GM10266 (cell line): ENCODE results near the gene PYROXD2.

ENCODE experiments used
- DNase-seq: peaks from one replicate; pipeline ENCODE4 v3.0.0; 2012; ENCODE audit errors: extremely low spot score
- TF ChIP-seq, protein P1 (sequence below): IDR thresholded peaks from 2 replicates; pipeline ENCODE4 v1.5.1; 2012; ENCODE audit warnings: mild to moderate bottlenecking, low read depth; ENCODE audit not compliant: control insufficient read depth, insufficient read depth; ENCODE audit errors: missing control alignments

The PYROXD2 gene

DNA sequence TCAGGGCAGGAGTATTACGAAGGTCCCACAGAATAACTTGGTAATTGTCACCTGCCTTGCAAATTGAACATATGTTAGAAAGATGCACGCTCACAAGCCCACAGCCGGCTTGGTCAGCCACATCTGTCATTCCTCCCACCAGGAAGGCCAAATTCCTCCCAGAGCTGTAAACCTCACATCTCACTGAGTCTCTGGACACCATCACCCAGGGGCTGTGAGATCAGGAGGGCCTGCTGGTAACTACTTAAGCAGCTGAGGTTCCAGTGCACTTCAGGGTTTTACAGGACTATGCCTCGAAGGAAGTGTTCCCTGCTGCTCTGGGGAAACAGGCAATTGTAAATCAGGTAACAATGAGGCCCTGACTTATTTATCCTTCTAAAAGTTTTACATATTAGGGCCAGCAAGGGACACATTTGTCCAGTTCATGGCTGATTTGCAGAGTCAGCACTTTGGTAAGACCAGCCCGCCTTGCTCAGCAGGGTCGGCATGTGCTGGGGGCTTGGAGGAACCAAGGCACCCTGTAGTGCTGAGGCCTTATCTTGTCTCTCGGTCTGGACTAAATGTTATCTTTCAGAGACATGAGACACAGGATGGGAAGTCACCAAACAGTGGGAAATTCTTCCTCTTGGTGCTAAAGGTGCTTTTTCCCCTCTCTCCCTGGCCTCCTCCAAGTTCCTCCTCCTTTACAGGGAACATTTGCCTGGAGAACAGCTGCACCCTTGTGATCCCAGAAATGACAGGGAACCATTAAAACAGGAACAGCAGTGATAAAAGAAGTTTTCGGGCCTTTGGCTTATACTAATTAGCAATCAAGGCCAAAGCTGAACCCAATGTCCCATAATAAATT, 34.3 kb downstream of the PYROXD2 start:
- TF ChIP-seq, protein P1, sequence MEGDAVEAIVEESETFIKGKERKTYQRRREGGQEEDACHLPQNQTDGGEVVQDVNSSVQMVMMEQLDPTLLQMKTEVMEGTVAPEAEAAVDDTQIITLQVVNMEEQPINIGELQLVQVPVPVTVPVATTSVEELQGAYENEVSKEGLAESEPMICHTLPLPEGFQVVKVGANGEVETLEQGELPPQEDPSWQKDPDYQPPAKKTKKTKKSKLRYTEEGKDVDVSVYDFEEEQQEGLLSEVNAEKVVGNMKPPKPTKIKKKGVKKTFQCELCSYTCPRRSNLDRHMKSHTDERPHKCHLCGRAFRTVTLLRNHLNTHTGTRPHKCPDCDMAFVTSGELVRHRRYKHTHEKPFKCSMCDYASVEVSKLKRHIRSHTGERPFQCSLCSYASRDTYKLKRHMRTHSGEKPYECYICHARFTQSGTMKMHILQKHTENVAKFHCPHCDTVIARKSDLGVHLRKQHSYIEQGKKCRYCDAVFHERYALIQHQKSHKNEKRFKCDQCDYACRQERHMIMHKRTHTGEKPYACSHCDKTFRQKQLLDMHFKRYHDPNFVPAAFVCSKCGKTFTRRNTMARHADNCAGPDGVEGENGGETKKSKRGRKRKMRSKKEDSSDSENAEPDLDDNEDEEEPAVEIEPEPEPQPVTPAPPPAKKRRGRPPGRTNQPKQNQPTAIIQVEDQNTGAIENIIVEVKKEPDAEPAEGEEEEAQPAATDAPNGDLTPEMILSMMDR: no peak
- DNase-seq: no peak

GRCh38 chr10:98378722-98379121, 36.3 kb downstream of the PYROXD2 start:
- no peak for DNase-seq
- TF ChIP-seq, protein P1: no peak

DNA sequence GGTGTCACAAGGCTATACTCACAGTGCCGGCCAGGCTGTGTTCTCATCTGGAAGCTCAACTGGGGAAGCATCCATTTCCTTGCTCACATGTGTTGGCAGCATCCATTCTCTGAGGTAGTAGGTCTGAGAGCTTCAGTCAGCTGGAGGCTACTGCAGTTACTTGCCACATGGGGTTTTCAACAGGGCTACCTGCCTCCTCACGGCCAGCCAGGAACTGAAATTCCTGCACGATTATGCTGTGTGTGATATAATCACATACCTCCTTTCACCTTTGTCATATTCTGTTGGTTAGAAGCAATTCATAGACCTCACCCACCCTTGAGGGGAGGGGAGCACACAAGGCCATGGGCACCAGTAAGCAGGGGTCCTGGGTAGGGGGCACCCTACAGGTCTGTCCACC, 37.4 kb downstream of the PYROXD2 start:
- TF ChIP-seq, protein P1: no peak
- DNase-seq: no peak

DNA sequence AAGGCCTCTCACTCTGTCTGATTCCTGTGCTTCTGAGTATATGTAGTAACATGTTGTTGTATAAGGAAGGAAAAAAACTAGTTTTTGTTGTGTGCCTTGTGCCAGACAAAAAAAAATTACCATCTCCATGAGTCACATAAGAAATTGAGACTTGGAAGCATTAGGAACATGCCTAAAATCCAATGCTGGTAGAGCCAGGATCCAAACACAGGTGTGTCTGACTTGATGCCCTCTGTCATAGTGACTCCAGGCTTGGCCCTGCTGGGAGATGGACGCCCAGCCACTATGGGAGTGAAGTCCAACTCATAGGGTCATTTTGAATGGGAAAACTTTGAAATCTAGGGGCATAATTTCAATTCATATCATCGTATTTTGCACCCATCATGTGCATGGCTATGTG, 38.0 kb downstream of the PYROXD2 start:
- TF ChIP-seq, protein P1: no peak
- no peak for DNase-seq

DNA sequence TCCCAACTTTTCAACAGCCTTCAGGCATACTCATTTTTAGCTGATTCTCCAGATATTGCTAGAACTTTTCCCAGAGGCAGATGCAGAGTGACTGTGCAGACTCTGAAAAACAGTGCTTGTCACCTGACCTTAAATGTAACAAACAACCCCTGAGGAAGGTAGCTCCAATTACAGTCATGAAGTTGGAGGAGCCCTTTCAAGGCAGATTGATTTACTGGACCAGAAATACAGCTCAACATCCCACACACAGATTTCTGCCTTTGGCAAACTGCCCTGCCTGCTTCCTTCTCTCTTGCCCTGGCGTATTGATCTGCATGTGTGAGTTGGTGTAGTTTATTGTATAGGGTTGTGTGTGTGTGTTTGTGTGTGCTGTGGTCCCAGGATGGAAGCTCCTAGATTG, 38.5 kb downstream of the PYROXD2 start:
- DNase-seq: no peak
- TF ChIP-seq, protein P1: no peak

- TF ChIP-seq, protein P1: no peak
These were observed 40.6 kb downstream of the PYROXD2 start for GRCh38 chr10:98374217-98374985.

More at GRCh38 chr10:98374217-98374985, 40.6 kb downstream of the PYROXD2 start:
- no peak for DNase-seq
